Natural killer cell (primary cell): ENCODE results near the gene PRR33. TPM values are rescaled to one million over a fixed set of nuclear protein-coding genes. Genes with fewer than 3 reads are reported as not detected.

Experiments used
- ATAC-seq, 3 donors: fragments of 150-1000 bp in 2 of 3; fragments of 200-7000 bp in 1 of 3; cut with Tn5 transposase; 1 replicate in 1 of 3; 2 replicates in 2 of 3; pipeline ENCODE4 v1.10.0; 2021; ENCODE audit warnings: mild to moderate bottlenecking in 2 of 3, moderate library complexity in 2 of 3
- DNase-seq, 2 donors: peaks; one replicate each; pipeline versions ENCODE4 v3.0.0 to v3.0.0-alpha.2; 2013 to 2021; ENCODE audit warnings: mixed read lengths in 1 of 2
- H3K27ac ChIP-seq: one replicate; pipeline ENCODE4 v1.5.1; 2013; ENCODE audit warnings: mild to moderate bottlenecking, low read length
- H3K27me3 ChIP-seq: one replicate; pipeline ENCODE4 v1.6.1; 2013; ENCODE audit warnings: low read length; ENCODE audit not compliant: control insufficient read depth, insufficient read depth
- H3K36me3 ChIP-seq: one replicate; pipeline ENCODE4 v1.6.1; 2013; ENCODE audit warnings: low read length; ENCODE audit not compliant: control insufficient read depth, insufficient read depth
- H3K4me1 ChIP-seq: one replicate; pipeline ENCODE4 v1.6.1; 2013; ENCODE audit warnings: low read length; ENCODE audit not compliant: control insufficient read depth, insufficient read depth
- H3K4me3 ChIP-seq: one replicate; pipeline ENCODE4 v1.5.1; 2013; ENCODE audit warnings: low read length
- H3K9me3 ChIP-seq: one replicate; pipeline ENCODE4 v1.6.1; 2013; ENCODE audit warnings: low read length; ENCODE audit not compliant: control insufficient read depth, insufficient read depth
- H3K27ac Mint-ChIP-seq, 2 donors: one replicate each; pipeline ENCODE4 v1.8.0; 2022; ENCODE audit warnings: mild to moderate bottlenecking in 2 of 2, mixed read lengths in 2 of 2, moderate library complexity in 1 of 2
- H3K27me3 Mint-ChIP-seq, 2 donors: one replicate each; pipeline ENCODE4 v1.8.0; 2022; ENCODE audit warnings: low read depth in 2 of 2, mixed read lengths in 2 of 2
- H3K36me3 Mint-ChIP-seq: one replicate; pipeline ENCODE4 v1.8.0; 2022; ENCODE audit warnings: mixed read lengths
- H3K4me1 Mint-ChIP-seq, 2 donors: one replicate each; pipeline ENCODE4 v1.8.0; 2022; ENCODE audit warnings: mixed read lengths in 2 of 2
- H3K4me3 Mint-ChIP-seq: one replicate; pipeline ENCODE4 v1.8.0; 2022; ENCODE audit warnings: mild to moderate bottlenecking, moderate library complexity, mixed read lengths
- H3K9me3 Mint-ChIP-seq, 2 donors: one replicate each; pipeline ENCODE4 v1.8.0; 2022; ENCODE audit warnings: mixed read lengths in 2 of 2
- CTCF ChIP-seq: fragments of 200-600 bp; IDR thresholded peaks from one replicate; pipeline ENCODE4 v1.8.0; 2022; ENCODE audit warnings: antibody characterized with exemption
- WGBS: methylation state at CpG from one replicate; pipeline ENCODE4 v1.1.7; 2013; ENCODE audit warnings: missing lambda C conversion rate; ENCODE audit not compliant: insufficient coverage; 5-methylcytosine and 5-hydroxymethylcytosine counted together
- intact Hi-C: fragments of 100-400 bp; cut with micrococcal nuclease; formaldehyde crosslinking; loops from one replicate; pipeline ENCODE4 v1.14.2; 2022
- total RNA-seq, 4 donors: library from RNA; stranded (reverse); fragments of 120-200 nt in 1 of 4; gene quantifications; one replicate each; pipeline versions ENCODE4 v1.2.3 to v1.2.4, GENCODE V29; 2013 to 2022

Gene PRR33
- total RNA-seq, 3 donors from 2014 or later (not counting 1 experiment from before 2014, with no cell fraction given) = 0.14 to 0.32 TPM; not detected in 1

- Histone ChIP-seq H3K27ac (no peak overlapping the region), H3K27me3 (peaks cover 4% of the 10 kb centered on the region), H3K36me3 (no peaks in the 10 kb centered on the region), H3K4me3 (no peak overlapping the region), H3K4me1 (no peaks in the 10 kb centered on the region), H3K9me3 (no peaks in the 10 kb centered on the region)
- Mint-ChIP-seq H3K4me3 (no peak overlapping the region), H3K9me3 (no peaks in the 10 kb centered on the region), H3K36me3 (no peaks in the 10 kb centered on the region), H3K27me3 (peaks cover 12 to 23% of the 10 kb centered on the region in 2 donors), H3K27ac (no peak overlapping the region), H3K4me1 (peaks cover 0 to 4% of the 10 kb centered on the region in 2 donors)
- no peak for ATAC-seq
- intact Hi-C loops = no loop called here
- DNase-seq = no peak
- WGBS = 94% methylated on average over 3 of the region's 5 CpGs
- TF ChIP-seq CTCF = no peak
Observed at GRCh38 chr11:1899686-1900085, 8.0 kb upstream of the PRR33 start.

GRCh38 chr11:1899090-1899489, 7.4 kb upstream of the PRR33 start:
- ATAC-seq (no peak), DNase-seq (no peak)
- Histone ChIP-seq H3K36me3 (no peaks in the 10 kb centered on the region), H3K9me3 (no peaks in the 10 kb centered on the region), H3K27ac (no peak overlapping the region), H3K4me1 (no peaks in the 10 kb centered on the region), H3K27me3 (peaks cover 4% of the 10 kb centered on the region), H3K4me3 (no peak overlapping the region)
- Mint-ChIP-seq H3K36me3 (no peaks in the 10 kb centered on the region), H3K4me3 (no peak overlapping the region), H3K27me3 (peaks cover 11 to 23% of the 10 kb centered on the region in 2 donors), H3K4me1 (peaks cover 0 to 4% of the 10 kb centered on the region in 2 donors), H3K27ac (no peak overlapping the region), H3K9me3 (no peaks in the 10 kb centered on the region)
- WGBS = 94% methylated on average over 4 of the region's 4 CpGs
- TF ChIP-seq CTCF = no peak
- intact Hi-C loops = no loop called here

- no peak overlapping the region for H3K27ac Mint-ChIP-seq
- no peak for TF ChIP-seq CTCF
- intact Hi-C loops = no loop called here
- Histone ChIP-seq H3K27ac (no peak overlapping the region), H3K9me3 (no peaks in the 10 kb centered on the region), H3K27me3 (peaks cover 4% of the 10 kb centered on the region), H3K36me3 (no peaks in the 10 kb centered on the region), H3K4me3 (no peak overlapping the region), H3K4me1 (peaks cover 7% of the 10 kb centered on the region)
- H3K4me3 Mint-ChIP-seq = no peak overlapping the region
- H3K27me3 Mint-ChIP-seq = peaks cover 11 to 23% of the 10 kb centered on the region in 2 donors
- peaks cover 4 to 20% of the 10 kb centered on the region in 2 donors for H3K4me1 Mint-ChIP-seq
- ATAC-seq (no peak), DNase-seq (no peak)
- H3K36me3 Mint-ChIP-seq = no peaks in the 10 kb centered on the region
- 35% methylated on average over 12 of the region's 12 CpGs for WGBS
- peaks cover 0 to 8% of the 10 kb centered on the region in 2 donors for H3K9me3 Mint-ChIP-seq
Observed at GRCh38 chr11:1896923-1897322, 5.2 kb upstream of the PRR33 start.

- Mint-ChIP-seq H3K36me3 (no peaks in the 10 kb centered on the region), H3K4me3 (no peak overlapping the region), H3K27me3 (peaks cover 11 to 23% of the 10 kb centered on the region in 2 donors), H3K4me1 (peaks cover 4 to 25% of the 10 kb centered on the region in 2 donors), H3K9me3 (peaks cover 0 to 8% of the 10 kb centered on the region in 2 donors), H3K27ac (no peak overlapping the region)
- DNase-seq (no peak), ATAC-seq (no peak)
- no peak overlapping the region for H3K4me3 ChIP-seq
- H3K4me1 ChIP-seq = peaks cover 11% of the 10 kb centered on the region
- 49% methylated on average over 9 of the region's 10 CpGs for WGBS
- no peak for TF ChIP-seq CTCF
- no peaks in the 10 kb centered on the region for H3K9me3 ChIP-seq
- H3K27me3 ChIP-seq = peaks cover 4% of the 10 kb centered on the region
- intact Hi-C loops = no loop called here
- no peaks in the 10 kb centered on the region for H3K36me3 ChIP-seq
- no peak overlapping the region for H3K27ac ChIP-seq
Observed at GRCh38 chr11:1896468-1896867, 4.8 kb upstream of the PRR33 start.
